Duodenal mucosa (tissue), 2 donors: ENCODE measurements around the gene VEGFA.

Source experiments
- H3K27ac ChIP-seq: one replicate; pipeline ENCODE4 v1.7.0; 2013; ENCODE audit warnings: low read depth, low read length
- H3K27me3 ChIP-seq, 2 donors: one replicate each; pipeline ENCODE4 v1.7.0; 2013; ENCODE audit warnings: low read length in 2 of 2, control low read depth in 1 of 2; ENCODE audit not compliant: insufficient read depth in 2 of 2, control insufficient read depth in 1 of 2
- H3K36me3 ChIP-seq, 2 donors: one replicate each; pipeline ENCODE4 v1.7.0; 2013; ENCODE audit warnings: low read length in 2 of 2, control low read depth in 1 of 2; ENCODE audit not compliant: insufficient read depth in 2 of 2, control insufficient read depth in 1 of 2
- H3K4me1 ChIP-seq, 2 donors: one replicate each; pipeline ENCODE4 v1.7.0; 2013; ENCODE audit warnings: low read length in 2 of 2, control low read depth in 1 of 2; ENCODE audit not compliant: insufficient read depth in 2 of 2, control insufficient read depth in 1 of 2
- H3K4me3 ChIP-seq, 2 donors: one replicate each; pipeline ENCODE4 v1.7.0; 2013; ENCODE audit warnings: low read length in 2 of 2, low read depth in 1 of 2
- H3K9ac ChIP-seq, 2 donors: one replicate each; pipeline ENCODE4 v1.7.0; 2013; ENCODE audit warnings: low read length in 2 of 2, low read depth in 1 of 2
- H3K9me3 ChIP-seq, 2 donors: one replicate each; pipeline ENCODE4 v1.7.0; 2013; ENCODE audit warnings: low read length in 2 of 2, control low read depth in 1 of 2; ENCODE audit not compliant: control insufficient read depth in 1 of 2

VEGFA gene

GRCh38 chr6:43744931-43745727, 24.9 kb upstream of the VEGFA start:
- H3K27me3 ChIP-seq = no peaks in the 10 kb centered on the region
- no peak overlapping the region for H3K4me3 ChIP-seq
- no peaks in the 10 kb centered on the region for H3K36me3 ChIP-seq
- H3K9me3 ChIP-seq = no peaks in the 10 kb centered on the region
- no peak overlapping the region for H3K27ac ChIP-seq
- H3K4me1 ChIP-seq = peaks cover 0 to under 1% of the 10 kb centered on the region in 2 donors
- no peak overlapping the region for H3K9ac ChIP-seq

DNA sequence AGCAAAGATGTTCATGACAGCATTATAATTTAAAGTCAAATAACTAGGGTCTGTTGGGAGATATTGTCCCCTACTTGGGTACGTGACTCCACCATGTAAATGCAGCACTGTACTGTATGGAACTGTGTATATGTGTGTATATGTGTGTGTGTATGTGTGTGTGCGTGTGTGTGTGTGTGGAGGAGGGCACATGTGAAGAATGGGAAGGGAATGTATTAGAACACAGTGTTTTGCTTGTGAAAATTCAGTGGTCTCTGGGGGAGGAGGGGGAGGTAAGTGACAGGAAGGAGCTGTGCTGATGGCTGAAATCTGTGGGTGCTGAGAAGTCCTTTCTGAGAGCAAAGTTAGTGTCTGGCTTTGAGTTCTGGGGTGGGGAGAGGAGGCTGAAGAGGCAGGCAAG, 23.9 kb upstream of the VEGFA start:
- Histone ChIP-seq H3K27me3 (no peaks in the 10 kb centered on the region), H3K27ac (no peak overlapping the region), H3K4me1 (no peaks in the 10 kb centered on the region), H3K4me3 (no peak overlapping the region), H3K36me3 (no peaks in the 10 kb centered on the region), H3K9me3 (no peaks in the 10 kb centered on the region), H3K9ac (no peak overlapping the region)

- no peak overlapping the region for H3K4me3 ChIP-seq
- H3K27ac ChIP-seq = no peak overlapping the region
These were observed 23.4 kb upstream of the VEGFA start for GRCh38 chr6:43746613-43747102.

DNA sequence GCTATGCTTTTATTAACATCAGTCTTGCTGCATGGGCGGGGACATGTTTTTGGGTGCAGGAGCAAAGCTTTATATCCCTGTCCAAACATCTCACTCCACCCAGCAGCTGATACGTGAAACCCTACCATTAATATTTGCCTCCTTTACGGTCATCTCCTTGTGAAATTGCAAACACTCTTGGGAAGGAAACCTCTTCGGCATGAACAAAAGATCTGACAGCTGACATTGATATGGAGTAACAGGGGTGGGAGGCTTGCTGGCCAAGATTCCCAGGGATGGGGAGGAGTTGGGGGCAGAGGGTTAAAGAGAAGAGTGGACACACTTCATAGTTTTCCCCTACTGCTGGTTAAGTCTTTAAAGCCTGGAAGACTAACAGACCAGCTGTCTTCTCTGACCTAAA, 22.2 kb upstream of the VEGFA start:
- Histone ChIP-seq H3K36me3 (no peaks in the 10 kb centered on the region), H3K27me3 (no peaks in the 10 kb centered on the region), H3K27ac (no peak overlapping the region), H3K9me3 (no peaks in the 10 kb centered on the region), H3K4me3 (no peak overlapping the region), H3K4me1 (no peaks in the 10 kb centered on the region), H3K9ac (no peak overlapping the region)

More at GRCh38 chr6:43746613-43747102, 23.4 kb upstream of the VEGFA start:
- Histone ChIP-seq H3K36me3 (no peaks in the 10 kb centered on the region), H3K27me3 (no peaks in the 10 kb centered on the region), H3K9ac (no peak overlapping the region), H3K9me3 (no peaks in the 10 kb centered on the region), H3K4me1 (no peaks in the 10 kb centered on the region)

- H3K4me1 ChIP-seq = no peaks in the 10 kb centered on the region
- H3K9ac ChIP-seq = no peak overlapping the region
- H3K36me3 ChIP-seq = no peaks in the 10 kb centered on the region
- no peaks in the 10 kb centered on the region for H3K27me3 ChIP-seq
- no peak overlapping the region for H3K27ac ChIP-seq
- H3K4me3 ChIP-seq = no peak overlapping the region
- H3K9me3 ChIP-seq = no peaks in the 10 kb centered on the region
These were observed 21.2 kb upstream of the VEGFA start for GRCh38 chr6:43748765-43749164.

- Histone ChIP-seq H3K4me1 (no peaks in the 10 kb centered on the region), H3K36me3 (no peaks in the 10 kb centered on the region), H3K27me3 (no peaks in the 10 kb centered on the region), H3K4me3 (no peak overlapping the region), H3K9me3 (no peaks in the 10 kb centered on the region), H3K27ac (no peak overlapping the region), H3K9ac (no peak overlapping the region)
These were observed 20.6 kb upstream of the VEGFA start for GRCh38 chr6:43749461-43749860.

- H3K27ac ChIP-seq = no peak overlapping the region
- no peak overlapping the region for H3K9ac ChIP-seq
- no peaks in the 10 kb centered on the region for H3K27me3 ChIP-seq
- H3K9me3 ChIP-seq = no peaks in the 10 kb centered on the region
- H3K36me3 ChIP-seq = no peaks in the 10 kb centered on the region
- H3K4me1 ChIP-seq = peaks cover 0 to 8% of the 10 kb centered on the region in 2 donors
- H3K4me3 ChIP-seq = no peak overlapping the region
These were observed 19.4 kb upstream of the VEGFA start for GRCh38 chr6:43750622-43751021.

- Histone ChIP-seq H3K4me3 (no peak overlapping the region), H3K27ac (no peak overlapping the region), H3K9ac (no peak overlapping the region), H3K36me3 (no peaks in the 10 kb centered on the region), H3K27me3 (no peaks in the 10 kb centered on the region), H3K9me3 (no peaks in the 10 kb centered on the region), H3K4me1 (peaks cover 5 to 18% of the 10 kb centered on the region in 2 donors)
These were observed 16.3 kb upstream of the VEGFA start for GRCh38 chr6:43753570-43754183.

GRCh38 chr6:43757966-43758616, 11.9 kb upstream of the VEGFA start:
- no peak overlapping the region for H3K27ac ChIP-seq
- no peaks in the 10 kb centered on the region for H3K9me3 ChIP-seq
- H3K9ac ChIP-seq = no peak overlapping the region

DNA sequence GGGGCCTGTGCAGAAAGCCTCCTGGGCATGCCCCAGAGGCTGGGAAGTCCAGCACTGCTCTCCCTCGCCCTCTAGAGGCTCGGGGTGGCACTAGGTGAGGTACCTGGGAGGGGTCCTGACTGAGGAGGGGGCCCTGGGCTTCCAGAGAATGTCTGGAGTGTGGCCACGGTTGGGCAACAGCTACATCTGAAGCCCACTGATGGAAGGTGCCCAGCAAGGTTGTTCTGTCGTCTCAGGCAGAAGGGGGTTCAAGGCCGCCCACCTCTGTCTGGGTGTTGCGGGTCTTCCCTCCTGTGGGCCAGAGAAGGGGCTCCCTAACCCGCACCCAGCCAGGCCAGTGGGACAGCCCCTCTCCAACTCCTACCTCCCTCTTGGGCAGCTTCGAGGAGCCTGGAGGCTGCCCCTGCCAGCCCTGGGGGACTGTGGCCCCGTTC, 11.4 kb upstream of the VEGFA start:
- Histone ChIP-seq H3K36me3 (no peaks in the 10 kb centered on the region), H3K27me3 (no peaks in the 10 kb centered on the region), H3K27ac (no peak overlapping the region), H3K4me1 (peaks cover 5 to 23% of the 10 kb centered on the region in 2 donors), H3K4me3 (no peak overlapping the region), H3K9ac (no peak overlapping the region), H3K9me3 (no peaks in the 10 kb centered on the region)

More at GRCh38 chr6:43757966-43758616, 11.9 kb upstream of the VEGFA start:
- Histone ChIP-seq H3K27me3 (no peaks in the 10 kb centered on the region), H3K4me1 (peaks cover 5 to 18% of the 10 kb centered on the region in 2 donors), H3K36me3 (no peaks in the 10 kb centered on the region), H3K4me3 (no peak overlapping the region)
